Muscle of back (tissue), 10 donors: ENCODE data around the gene PNRC2. TPM values are rescaled to one million over a fixed set of nuclear protein-coding genes. Genes with fewer than 3 reads are reported as not detected.

Experiments
- polyA plus RNA-seq, 10 donors: library from polyadenylated mRNA; unstranded; fragments of 120-200 nt; gene quantifications; one replicate each; pipeline ENCODE4 v1.2.1, GENCODE V29; 2013; ENCODE audit not compliant: insufficient read length in 10 of 10

PNRC2 gene
- polyA plus RNA-seq, 10 donors: 96.5 to 144 (median 104) TPM

Other genes with a start within 250 kb of the PNRC2 start
- 10 to 100 TPM; 24.3 to 34.9 (median 29.2) TPM for gene ELOA, start 216.4 kb upstream of the PNRC2 start, polyA plus RNA-seq
- gene PITHD1, start 181.4 kb upstream of the PNRC2 start, polyA plus RNA-seq: 10 to 100 TPM; 34.6 to 43.7 (median 37.8) TPM
- 10 to 100 TPM; 26.3 to 43.4 (median 30.5) TPM for gene LYPLA2, start 168.7 kb upstream of the PNRC2 start, polyA plus RNA-seq
- gene GALE, start 159.1 kb upstream of the PNRC2 start, polyA plus RNA-seq: 10 to 100 TPM; 16.1 to 23.6 (median 19.9) TPM
- gene HMGCL, start 134.4 kb upstream of the PNRC2 start, polyA plus RNA-seq: 10 to 100 TPM; 19.3 to 24.5 (median 22.9) TPM
- 10 to 100 TPM; 11.2 to 20.8 (median 14.0) TPM for gene FUCA1, start 91.5 kb upstream of the PNRC2 start, polyA plus RNA-seq
- under 1 TPM in 9 of 10 donors, not detected in 1; 0.03 to 0.18 (median 0.06) TPM for gene CNR2, start 46.5 kb upstream of the PNRC2 start, polyA plus RNA-seq
- gene SRSF10, start 20.5 kb downstream of the PNRC2 start, polyA plus RNA-seq: 100 to 1,000 TPM in 6 of 10 donors, 10 to 100 TPM in 4; 92.2 to 147 (median 121) TPM
- 100 to 1,000 TPM; 221 to 445 (median 363) TPM for gene MYOM3, start 152.3 kb downstream of the PNRC2 start, polyA plus RNA-seq
- gene IL22RA1, start 183.3 kb downstream of the PNRC2 start, polyA plus RNA-seq: 1 to 10 TPM in 2 of 10 donors, under 1 TPM in 4, not detected in 4; 0.04 to 2.2 (median 0.11) TPM
- 1 to 10 TPM in 2 of 10 donors, under 1 TPM in 8; 0.08 to 1.6 (median 0.14) TPM for gene IFNLR1, start 227.5 kb downstream of the PNRC2 start, polyA plus RNA-seq